ENCODE measurements around the gene FBRSL1.

FBRSL1 gene

GRCh38 chr12:132449565-132450417, 40.2 kb upstream of the FBRSL1 start:
- TF ChIP-seq ZNF274 (IDR thresholded peaks at IDR 0.05; ENCODE audit: low read depth, low read length), result no peak

GRCh38 chr12:132450418-132451171, 39.4 kb upstream of the FBRSL1 start:
- no peak for TF ChIP-seq ZNF274 (IDR thresholded peaks at IDR 0.05; ENCODE audit: low read depth, low read length)

More at GRCh38 chr12:132449565-132450417, 40.2 kb upstream of the FBRSL1 start:
- H3K4me3 ChIP-seq (ENCODE audit: low read length), result no peak overlapping the region; the same call in 1 of the 2 replicates

GRCh38 chr12:132451172-132451835, 38.6 kb upstream of the FBRSL1 start:
- no peak overlapping the region for H3K4me3 ChIP-seq (ENCODE audit: low read length)
- TF ChIP-seq ZNF274 (IDR thresholded peaks at IDR 0.05; ENCODE audit: low read depth, low read length), result no peak

More at GRCh38 chr12:132450418-132451171, 39.4 kb upstream of the FBRSL1 start:
- no peak overlapping the region for H3K4me3 ChIP-seq (ENCODE audit: low read length)

- H3K4me3 ChIP-seq (ENCODE audit: low read length), result no peak overlapping the region
- TF ChIP-seq ZNF274 (IDR thresholded peaks at IDR 0.05; ENCODE audit: low read depth, low read length), result no peak
Observed at GRCh38 chr12:132451836-132452195, 38.1 kb upstream of the FBRSL1 start.

GRCh38 chr12:132452596-132453350, 37.2 kb upstream of the FBRSL1 start:
- no peak for TF ChIP-seq ZNF274 (IDR thresholded peaks at IDR 0.05; ENCODE audit: low read depth, low read length)
- no peak overlapping the region for H3K4me3 ChIP-seq (ENCODE audit: low read length)

GRCh38 chr12:132453361-132454192, 36.4 kb upstream of the FBRSL1 start:
- no peak overlapping the region for H3K4me3 ChIP-seq (ENCODE audit: low read length)
- no peak for TF ChIP-seq ZNF274 (IDR thresholded peaks at IDR 0.05; ENCODE audit: low read depth, low read length)

GRCh38 chr12:132454193-132454932, 35.6 kb upstream of the FBRSL1 start:
- H3K4me3 ChIP-seq (ENCODE audit: low read length), result no peak overlapping the region
- TF ChIP-seq ZNF274 (IDR thresholded peaks at IDR 0.05; ENCODE audit: low read depth, low read length), result no peak

GRCh38 chr12:132454933-132455418, 35.0 kb upstream of the FBRSL1 start:
- no peak overlapping the region for H3K4me3 ChIP-seq (ENCODE audit: low read length)
- no peak for TF ChIP-seq ZNF274 (IDR thresholded peaks at IDR 0.05; ENCODE audit: low read depth, low read length)

- no peak for TF ChIP-seq ZNF274 (IDR thresholded peaks at IDR 0.05; ENCODE audit: low read depth, low read length)
Observed at GRCh38 chr12:132455565-132455964, 34.4 kb upstream of the FBRSL1 start.

GRCh38 chr12:132456186-132456943, 33.6 kb upstream of the FBRSL1 start:
- no peak for TF ChIP-seq ZNF274 (IDR thresholded peaks at IDR 0.05; ENCODE audit: low read depth, low read length)
- H3K4me3 ChIP-seq (ENCODE audit: low read length), result no peak overlapping the region

More at GRCh38 chr12:132455565-132455964, 34.4 kb upstream of the FBRSL1 start:
- H3K4me3 ChIP-seq (ENCODE audit: low read length), result no peak overlapping the region

- no peak for TF ChIP-seq ZNF274 (IDR thresholded peaks at IDR 0.05; ENCODE audit: low read depth, low read length)
- no peak overlapping the region for H3K4me3 ChIP-seq (ENCODE audit: low read length)
Observed at GRCh38 chr12:132456944-132457495, 32.9 kb upstream of the FBRSL1 start.
